ENCODE data around the gene CUX1.

The CUX1 gene

GRCh38 chr7:102318482-102318971 lies 501.1 kb downstream of the CUX1 start (continued):
- TF ChIP-seq, protein P1, sequence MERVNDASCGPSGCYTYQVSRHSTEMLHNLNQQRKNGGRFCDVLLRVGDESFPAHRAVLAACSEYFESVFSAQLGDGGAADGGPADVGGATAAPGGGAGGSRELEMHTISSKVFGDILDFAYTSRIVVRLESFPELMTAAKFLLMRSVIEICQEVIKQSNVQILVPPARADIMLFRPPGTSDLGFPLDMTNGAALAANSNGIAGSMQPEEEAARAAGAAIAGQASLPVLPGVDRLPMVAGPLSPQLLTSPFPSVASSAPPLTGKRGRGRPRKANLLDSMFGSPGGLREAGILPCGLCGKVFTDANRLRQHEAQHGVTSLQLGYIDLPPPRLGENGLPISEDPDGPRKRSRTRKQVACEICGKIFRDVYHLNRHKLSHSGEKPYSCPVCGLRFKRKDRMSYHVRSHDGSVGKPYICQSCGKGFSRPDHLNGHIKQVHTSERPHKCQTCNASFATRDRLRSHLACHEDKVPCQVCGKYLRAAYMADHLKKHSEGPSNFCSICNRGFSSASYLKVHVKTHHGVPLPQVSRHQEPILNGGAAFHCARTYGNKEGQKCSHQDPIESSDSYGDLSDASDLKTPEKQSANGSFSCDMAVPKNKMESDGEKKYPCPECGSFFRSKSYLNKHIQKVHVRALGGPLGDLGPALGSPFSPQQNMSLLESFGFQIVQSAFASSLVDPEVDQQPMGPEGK (tag by site-specific recombination; IDR thresholded peaks at IDR 0.05) = peak; percentile 31; the same call in 1 of the 2 replicates
- TF ChIP-seq, protein P2, sequence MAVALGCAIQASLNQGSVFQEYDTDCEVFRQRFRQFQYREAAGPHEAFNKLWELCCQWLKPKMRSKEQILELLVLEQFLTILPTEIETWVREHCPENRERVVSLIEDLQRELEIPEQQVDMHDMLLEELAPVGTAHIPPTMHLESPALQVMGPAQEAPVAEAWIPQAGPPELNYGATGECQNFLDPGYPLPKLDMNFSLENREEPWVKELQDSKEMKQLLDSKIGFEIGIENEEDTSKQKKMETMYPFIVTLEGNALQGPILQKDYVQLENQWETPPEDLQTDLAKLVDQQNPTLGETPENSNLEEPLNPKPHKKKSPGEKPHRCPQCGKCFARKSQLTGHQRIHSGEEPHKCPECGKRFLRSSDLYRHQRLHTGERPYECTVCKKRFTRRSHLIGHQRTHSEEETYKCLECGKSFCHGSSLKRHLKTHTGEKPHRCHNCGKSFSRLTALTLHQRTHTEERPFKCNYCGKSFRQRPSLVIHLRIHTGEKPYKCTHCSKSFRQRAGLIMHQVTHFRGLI (tag by site-specific recombination; IDR thresholded peaks at IDR 0.05) = no peak
- no peak for TF ChIP-seq ZNF777 (tag by site-specific recombination; IDR thresholded peaks at IDR 0.05; ENCODE audit: borderline replicate concordance)

DNA sequence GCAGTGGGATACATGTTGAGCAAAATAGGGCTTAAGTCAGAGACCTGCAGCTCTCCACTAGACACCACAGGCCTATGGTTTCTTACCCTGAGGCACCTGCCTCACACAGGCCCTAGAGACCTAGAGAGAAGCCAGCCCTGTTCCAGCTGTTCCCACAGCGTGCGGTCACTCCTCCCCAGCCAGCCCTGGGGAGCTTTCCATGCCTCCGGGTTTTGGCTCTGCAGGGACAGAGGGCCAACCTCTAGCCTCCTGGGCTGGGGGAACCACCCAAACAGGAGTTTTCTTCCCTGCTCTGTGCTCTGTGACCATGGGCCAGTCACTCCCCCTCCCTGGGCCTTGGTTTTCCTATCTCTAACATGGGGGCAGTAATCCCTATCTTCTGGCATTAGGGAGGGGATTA lies 502.2 kb downstream of the CUX1 start:
- POLR2A ChIA-PET = no interaction called here
- Histone ChIP-seq H3K4me3 (ENCODE audit: low read depth, low read length) (no peak overlapping the region), H3K4me1 (ENCODE audit: control insufficient read depth, insufficient read depth, low read length) (no peaks in the 10 kb centered on the region), H3K9me3 (ENCODE audit: control insufficient read depth, insufficient read depth, low read depth, low read length) (no peaks in the 10 kb centered on the region), H3K36me3 (ENCODE audit: control insufficient read depth in 2 of 2, insufficient read depth in 1 of 2, low read length in 2 of 2) (no peaks in the 10 kb centered on the region; a peak in 1 of 3 replicates), H3K27ac (ENCODE audit: extremely low read depth, low read depth, low read length) (no peak overlapping the region)
- TF ChIP-seq ZNF37A (tag by site-specific recombination; IDR thresholded peaks at IDR 0.05) (no peak), ZNF514 (tag by site-specific recombination; IDR thresholded peaks at IDR 0.05) (no peak), ZBTB6 (tag by site-specific recombination; IDR thresholded peaks at IDR 0.05) (no peak), ZNF571 (tag by site-specific recombination; IDR thresholded peaks at IDR 0.05) (no peak), PRDM2 (tag by site-specific recombination; IDR thresholded peaks at IDR 0.05; ENCODE audit: borderline replicate concordance) (no peak), ZNF548 (tag by site-specific recombination; IDR thresholded peaks at IDR 0.05) (no peak), ZNF704 (tag by site-specific recombination; IDR thresholded peaks at IDR 0.05) (no peak), PBX3 (CRISPR knock-in tag; IDR thresholded peaks at IDR 0.05) (no peak), ZNF626 (tag by site-specific recombination; IDR thresholded peaks at IDR 0.05) (no peak), AEBP2 (tag by site-specific recombination; IDR thresholded peaks at IDR 0.05; ENCODE audit: borderline replicate concordance) (no peak), ZIC2 (tag by site-specific recombination; IDR thresholded peaks at IDR 0.05) (peak; percentile 52), ZNF341 (tag by site-specific recombination; IDR thresholded peaks at IDR 0.05; ENCODE audit: low read depth) (peak; percentile 30; the same call in 1 of the 2 replicates), ZNF555 (tag by site-specific recombination; conservative IDR thresholded peaks at IDR 0.05) (no peak), MEIS1 (CRISPR knock-in tag; IDR thresholded peaks at IDR 0.05; ENCODE audit: borderline replicate concordance) (no peak), ZNF221 (tag by site-specific recombination; IDR thresholded peaks at IDR 0.05; ENCODE audit: borderline replicate concordance) (no peak), HOXC10 (CRISPR knock-in tag; IDR thresholded peaks at IDR 0.05) (no peak)
- CTCF ChIA-PET = no interaction called here
